Iris pigment epithelial cell (primary cell): ENCODE data around the gene TSBP1.

Experiments used
- DNase-seq: peaks from one replicate; pipeline ENCODE4 v3.0.0-alpha.2; 2011; ENCODE audit warnings: low read depth

Gene TSBP1, protein sequence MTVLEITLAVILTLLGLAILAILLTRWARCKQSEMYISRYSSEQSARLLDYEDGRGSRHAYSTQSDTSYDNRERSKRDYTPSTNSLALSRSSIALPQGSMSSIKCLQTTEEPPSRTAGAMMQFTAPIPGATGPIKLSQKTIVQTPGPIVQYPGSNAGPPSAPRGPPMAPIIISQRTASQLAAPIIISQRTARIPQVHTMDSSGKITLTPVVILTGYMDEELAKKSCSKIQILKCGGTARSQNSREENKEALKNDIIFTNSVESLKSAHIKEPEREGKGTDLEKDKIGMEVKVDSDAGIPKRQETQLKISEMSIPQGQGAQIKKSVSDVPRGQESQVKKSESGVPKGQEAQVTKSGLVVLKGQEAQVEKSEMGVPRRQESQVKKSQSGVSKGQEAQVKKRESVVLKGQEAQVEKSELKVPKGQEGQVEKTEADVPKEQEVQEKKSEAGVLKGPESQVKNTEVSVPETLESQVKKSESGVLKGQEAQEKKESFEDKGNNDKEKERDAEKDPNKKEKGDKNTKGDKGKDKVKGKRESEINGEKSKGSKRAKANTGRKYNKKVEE

DNA sequence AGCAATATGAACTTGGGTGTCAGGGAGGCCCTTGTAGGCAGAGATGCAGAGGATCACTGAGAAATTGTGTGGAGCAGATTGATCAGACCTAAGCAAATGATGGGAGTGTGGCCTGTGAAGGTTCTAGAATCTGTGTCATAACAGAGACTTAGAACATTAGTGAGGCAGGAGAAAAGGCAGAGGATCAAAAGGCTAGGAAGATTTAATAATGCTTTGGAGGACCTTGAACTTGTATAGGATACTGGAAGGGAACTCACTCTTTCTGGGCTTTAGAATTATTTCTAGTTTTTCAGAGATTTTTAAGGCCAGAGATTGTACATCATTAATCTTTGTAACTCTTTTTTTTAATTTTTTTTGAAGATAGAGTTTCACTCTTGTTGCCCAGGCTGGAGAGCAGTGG lies at the start of gene TSBP1:
TSS of gene TSBP1 (minus strand) at position 101 of the 400 bp plus-strand sequence. CDS start 197 bp downstream, outside the sequence.
- DNase-seq, result no peak

GRCh38 chr6:32416036-32416435 lies 44.3 kb upstream of the TSBP1 start:
- no peak for DNase-seq

GRCh38 chr6:32415521-32416019 lies 43.9 kb upstream of the TSBP1 start:
- peak; percentile 65 for DNase-seq

GRCh38 chr6:32413427-32414047 lies 41.8 kb upstream of the TSBP1 start:
- peak; percentile 78 for DNase-seq

GRCh38 chr6:32411566-32412327 lies 40.0 kb upstream of the TSBP1 start:
- no peak for DNase-seq

GRCh38 chr6:32410906-32411305 lies 39.2 kb upstream of the TSBP1 start:
- no peak for DNase-seq

DNA sequence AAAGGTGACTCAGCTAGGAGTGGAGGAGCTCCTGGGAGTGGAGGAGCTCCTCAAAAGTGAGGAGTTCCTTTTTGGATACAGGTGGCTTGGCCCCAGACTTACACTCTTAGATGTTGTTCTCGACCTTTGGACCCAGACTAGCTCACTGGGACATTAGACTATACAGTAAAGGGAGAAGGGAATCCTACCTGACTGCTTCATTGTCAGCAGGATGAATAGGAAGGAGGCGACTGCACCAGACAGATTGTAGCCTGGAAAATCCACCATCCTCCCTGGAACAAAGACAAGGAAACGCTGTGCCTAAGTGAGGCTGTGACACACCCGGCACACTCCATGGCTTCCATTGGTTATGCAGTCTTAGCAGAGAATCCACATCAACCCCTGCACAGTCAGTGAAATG lies 35.2 kb upstream of the TSBP1 start, which contains the start of gene BTNL2:
TSS of gene BTNL2 (minus strand) at position 325 of the 400 bp plus-strand sequence. CDS start at position 267, 58 bp downstream.
- no peak for DNase-seq

GRCh38 chr6:32406197-32406596 lies 34.5 kb upstream of the TSBP1 start:
- no peak for DNase-seq

DNA sequence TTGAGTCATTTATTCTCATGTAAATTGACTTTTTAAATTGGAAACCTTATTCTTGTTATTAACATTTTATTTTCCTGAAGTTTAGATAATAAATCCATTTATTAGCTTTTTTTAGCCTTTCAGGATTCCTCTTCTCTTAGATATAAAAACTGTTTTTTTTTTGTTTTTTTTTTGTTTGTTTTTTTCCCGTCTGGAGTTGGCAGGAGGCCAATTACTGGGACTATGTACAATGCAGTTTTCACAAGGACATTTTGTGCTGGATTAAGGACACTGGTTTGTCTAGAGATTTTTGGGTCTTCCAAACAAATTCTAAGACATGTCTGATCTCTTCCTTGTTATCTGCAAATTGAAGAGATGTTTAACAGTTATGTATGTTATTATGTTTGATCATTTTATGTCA lies 34.0 kb upstream of the TSBP1 start:
- DNase-seq, result no peak

- DNase-seq, result no peak
These were observed 31.1 kb upstream of the TSBP1 start for GRCh38 chr6:32402812-32403211.

DNA sequence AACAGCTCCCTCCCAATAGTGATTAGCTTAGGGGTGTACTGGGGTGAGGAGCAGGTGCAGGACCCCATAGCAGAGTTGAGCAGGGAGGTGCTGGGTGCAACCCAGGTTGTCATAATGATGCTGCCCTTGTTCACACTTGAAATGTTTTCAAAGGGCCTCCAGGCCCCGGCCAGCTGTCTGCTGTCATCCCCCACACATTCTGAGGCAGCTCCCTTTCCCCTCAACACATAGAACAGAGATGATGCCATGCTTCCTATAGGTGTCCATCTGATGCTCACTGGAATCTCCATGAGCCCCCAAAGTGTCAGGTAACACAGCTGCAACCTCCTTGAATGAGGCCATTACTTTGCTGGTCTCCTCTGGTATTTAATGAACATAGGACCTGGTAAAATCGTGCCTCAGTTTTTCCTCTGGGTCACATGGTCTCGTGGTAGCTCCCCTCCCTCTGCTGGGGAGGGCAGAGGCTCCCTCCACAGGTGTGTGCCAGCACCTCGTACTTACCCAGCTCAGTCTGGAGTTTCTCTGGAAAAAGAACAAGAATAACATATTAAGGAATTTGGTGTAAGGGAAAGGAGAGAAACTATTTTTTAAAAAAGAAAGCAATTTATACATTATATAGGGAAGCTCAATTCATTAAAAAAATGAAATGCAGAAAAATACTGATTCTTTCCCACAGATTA lies 29.7 kb upstream of the TSBP1 start:
- no peak for DNase-seq

DNA sequence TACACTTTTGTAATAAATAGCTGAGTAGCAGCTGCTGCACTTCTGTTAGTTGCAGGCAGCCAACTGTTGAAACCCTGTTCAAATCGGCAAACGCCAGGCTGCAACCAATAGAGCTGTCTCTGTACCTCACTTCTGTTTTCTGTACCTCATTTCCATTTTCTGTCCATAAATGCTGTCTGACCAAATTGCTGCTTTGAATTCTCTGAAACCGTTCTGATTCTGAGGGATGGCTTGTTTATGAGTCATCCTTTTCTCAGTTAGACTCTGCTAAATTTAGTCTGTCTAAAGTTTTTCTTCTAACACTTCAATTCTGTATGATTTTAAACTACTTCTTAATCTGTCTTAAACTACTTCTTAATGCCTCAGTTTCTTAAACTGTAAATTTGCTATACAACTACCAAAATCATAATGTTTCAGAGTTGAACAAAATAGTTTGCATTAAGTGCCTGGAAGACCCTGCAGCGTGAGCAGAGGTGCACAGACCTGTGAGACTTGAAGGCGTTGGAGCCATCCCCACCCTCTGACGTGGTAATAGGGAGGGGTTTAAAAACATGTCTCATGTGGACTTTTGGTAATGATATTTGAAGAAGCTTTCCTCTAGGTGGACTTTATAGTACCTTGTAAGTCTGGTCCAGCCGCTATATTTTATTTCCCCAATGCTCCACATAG lies 25.7 kb upstream of the TSBP1 start:
- peak; percentile 39 for DNase-seq

DNA sequence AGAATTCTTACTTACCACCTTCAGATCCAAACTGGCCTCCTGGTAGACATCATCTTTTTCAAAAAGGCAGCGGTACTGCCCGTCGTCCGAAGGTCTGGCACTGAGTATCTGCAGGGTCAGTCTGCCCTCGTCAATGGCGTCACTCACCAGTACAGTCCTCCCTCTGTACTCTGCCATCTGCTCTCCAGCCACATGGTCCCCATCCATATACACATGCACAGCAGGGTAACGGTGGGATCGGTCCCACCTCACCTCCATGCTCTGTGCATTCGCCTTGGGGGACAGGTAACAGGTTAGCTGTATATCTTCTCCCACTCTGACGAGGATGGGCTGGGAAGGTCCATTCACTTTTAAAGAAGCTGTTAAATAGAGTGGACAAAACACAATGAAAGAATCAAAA lies 24.3 kb upstream of the TSBP1 start:
- DNase-seq, result no peak

- DNase-seq, result peak; percentile 93
These were observed 22.1 kb upstream of the TSBP1 start for GRCh38 chr6:32393665-32394420.

DNA sequence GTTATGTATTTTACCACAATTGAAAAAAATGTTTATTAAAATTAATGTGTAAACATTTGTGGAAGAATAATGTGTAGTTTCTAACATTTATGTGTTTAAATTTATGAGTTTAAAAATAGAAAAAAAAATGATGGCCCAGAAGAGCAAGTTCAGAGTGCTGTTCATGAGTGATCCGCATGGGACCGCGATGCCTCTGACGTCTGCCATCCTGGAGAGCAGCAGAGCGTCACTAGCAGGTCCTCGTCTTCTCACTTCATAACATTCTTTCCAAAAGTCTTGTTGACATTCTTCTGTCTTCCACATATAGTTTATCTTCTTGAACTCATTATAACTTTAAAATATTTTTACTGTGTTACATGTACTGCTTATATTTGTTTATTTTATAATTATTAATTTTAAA lies 19.8 kb upstream of the TSBP1 start:
- no peak for DNase-seq

GRCh38 chr6:32387589-32388340 lies 16.1 kb upstream of the TSBP1 start:
- no peak for DNase-seq

- no peak for DNase-seq
These were observed 14.3 kb upstream of the TSBP1 start for GRCh38 chr6:32386040-32386439.

DNA sequence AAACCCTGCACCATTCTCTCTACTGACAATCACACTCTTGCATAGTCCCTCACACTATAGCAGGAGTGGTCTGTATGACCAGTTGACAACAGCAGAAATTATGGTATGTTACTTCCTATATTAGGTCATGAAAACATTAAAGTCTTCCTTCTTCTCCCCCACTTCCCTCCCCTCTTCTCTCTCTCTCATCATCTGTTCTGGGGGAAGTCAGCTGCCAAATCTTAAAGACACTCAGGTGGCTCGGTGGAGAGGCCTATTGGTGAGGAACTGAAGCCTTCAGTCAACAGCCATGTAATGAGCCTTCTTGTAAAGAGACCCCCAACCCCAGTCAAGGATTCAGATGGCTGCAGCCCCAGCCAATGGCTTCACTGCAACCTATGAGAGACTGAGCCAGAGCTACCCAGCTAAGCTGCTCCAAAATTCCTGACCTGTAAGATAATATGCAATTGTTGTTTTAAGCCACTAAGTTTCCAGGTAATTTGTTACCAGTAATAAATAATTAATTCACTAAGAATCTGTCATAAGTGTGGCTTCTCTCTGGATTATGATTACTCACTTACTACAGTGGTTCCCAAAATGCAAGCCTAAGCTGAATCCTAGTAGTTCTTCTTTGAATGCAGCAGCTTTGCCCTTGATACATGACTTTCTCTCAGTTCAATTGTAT lies 11.2 kb upstream of the TSBP1 start:
- no peak for DNase-seq

GRCh38 chr6:32379545-32379944 lies 7.8 kb upstream of the TSBP1 start:
- no peak for DNase-seq
